Astrocyte of the spinal cord (primary cell): ENCODE data around the gene VCAN.
A peak's percentile ranks its signal among the peaks of the same experiment; 100 is the strongest.

Experiments
- DNase-seq: peaks from one replicate; pipeline ENCODE4 v3.0.0; 2011; ENCODE audit warnings: low read depth, low spot score
- H3K4me3 ChIP-seq: 2 replicates; pipeline ENCODE4 v1.5.1; 2011; ENCODE audit warnings: low read depth, mild to moderate bottlenecking, low read length, moderate library complexity
- CTCF ChIP-seq: IDR thresholded peaks from 2 replicates; pipeline ENCODE4 v1.5.1; 2012; ENCODE audit warnings: low read depth, mild to moderate bottlenecking, low read length, inconsistent platforms
- in situ Hi-C: cut with HindIII; loops from 2 replicates; pipeline ENCODE4 v1.10.0; 2017; ENCODE audit warnings: low sequenced_read_pairs

Gene VCAN

GRCh38 chr5:83522446-83522845 lies 50.9 kb downstream of the VCAN start:
- in situ Hi-C loops, result no loop called here
- TF ChIP-seq CTCF, result no peak
- DNase-seq, result no peak
- no peak overlapping the region for H3K4me3 ChIP-seq

- H3K4me3 ChIP-seq, result no peak overlapping the region
- DNase-seq, result peak; percentile 23
- TF ChIP-seq CTCF, result no peak
- in situ Hi-C loops, result no loop called here
These were observed 52.4 kb downstream of the VCAN start for GRCh38 chr5:83523929-83524328.

GRCh38 chr5:83524345-83524744 lies 52.8 kb downstream of the VCAN start:
- TF ChIP-seq CTCF, result no peak
- H3K4me3 ChIP-seq, result no peak overlapping the region
- in situ Hi-C loops, result no loop called here
- no peak for DNase-seq

DNA sequence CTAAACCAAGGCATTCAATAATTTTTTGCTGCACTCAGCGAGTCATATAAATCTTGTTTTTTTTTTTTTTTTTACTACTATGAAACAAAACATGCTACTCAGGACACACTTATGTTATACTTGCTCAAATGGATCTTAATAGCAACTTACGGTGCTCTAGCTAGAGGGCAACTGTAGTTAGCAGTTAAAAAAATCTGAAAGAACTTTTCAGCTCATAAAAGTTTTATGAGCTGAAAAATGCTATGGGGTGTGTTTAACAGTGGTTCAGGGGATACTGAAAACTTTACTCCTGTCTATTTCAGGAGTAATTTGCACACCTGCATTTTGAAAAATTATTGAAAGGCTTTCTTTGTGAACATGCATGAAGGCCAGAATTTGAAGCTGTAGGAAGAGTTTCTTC lies 53.4 kb downstream of the VCAN start:
- no peak overlapping the region for H3K4me3 ChIP-seq
- DNase-seq, result no peak
- TF ChIP-seq CTCF, result no peak
- in situ Hi-C loops, result no loop called here

- no peak for TF ChIP-seq CTCF
- no peak overlapping the region for H3K4me3 ChIP-seq
- in situ Hi-C loops, result no loop called here
- no peak for DNase-seq
These were observed 54.7 kb downstream of the VCAN start for GRCh38 chr5:83526289-83526688.

DNA sequence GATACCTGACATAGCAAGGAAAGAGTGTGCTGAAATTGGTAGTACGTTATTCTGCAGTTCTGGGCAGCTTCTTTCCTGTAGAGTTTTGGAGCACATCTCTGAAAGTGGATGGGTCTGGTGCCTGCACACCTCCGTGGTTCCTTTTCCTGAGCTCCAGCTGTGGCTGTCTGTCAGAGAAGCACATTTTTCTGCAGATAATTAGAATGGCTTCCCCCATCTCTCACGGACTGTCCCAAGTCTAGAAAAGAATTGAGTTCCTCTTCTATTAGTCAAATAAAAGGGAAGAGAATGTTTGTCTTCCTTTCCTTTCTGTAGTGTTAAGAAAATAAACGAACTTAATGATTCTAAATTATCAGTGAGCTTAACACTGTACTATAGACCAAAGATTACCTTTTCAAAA lies 55.7 kb downstream of the VCAN start:
- in situ Hi-C loops, result no loop called here
- no peak for TF ChIP-seq CTCF
- no peak for DNase-seq

More for the DNA sequence above, 55.7 kb downstream of the VCAN start:
- no peak overlapping the region for H3K4me3 ChIP-seq
